GM21825 (cell line): ENCODE data around the gene DENND5A.

Experiments used
- ATAC-seq: cut with Tn5 transposase; IDR thresholded peaks from one replicate; pipeline ENCODE4 v1.9.1; 2021; ENCODE audit warnings: mild to moderate bottlenecking, moderate library complexity; ENCODE audit not compliant: unreplicated experiment

DENND5A gene

DNA sequence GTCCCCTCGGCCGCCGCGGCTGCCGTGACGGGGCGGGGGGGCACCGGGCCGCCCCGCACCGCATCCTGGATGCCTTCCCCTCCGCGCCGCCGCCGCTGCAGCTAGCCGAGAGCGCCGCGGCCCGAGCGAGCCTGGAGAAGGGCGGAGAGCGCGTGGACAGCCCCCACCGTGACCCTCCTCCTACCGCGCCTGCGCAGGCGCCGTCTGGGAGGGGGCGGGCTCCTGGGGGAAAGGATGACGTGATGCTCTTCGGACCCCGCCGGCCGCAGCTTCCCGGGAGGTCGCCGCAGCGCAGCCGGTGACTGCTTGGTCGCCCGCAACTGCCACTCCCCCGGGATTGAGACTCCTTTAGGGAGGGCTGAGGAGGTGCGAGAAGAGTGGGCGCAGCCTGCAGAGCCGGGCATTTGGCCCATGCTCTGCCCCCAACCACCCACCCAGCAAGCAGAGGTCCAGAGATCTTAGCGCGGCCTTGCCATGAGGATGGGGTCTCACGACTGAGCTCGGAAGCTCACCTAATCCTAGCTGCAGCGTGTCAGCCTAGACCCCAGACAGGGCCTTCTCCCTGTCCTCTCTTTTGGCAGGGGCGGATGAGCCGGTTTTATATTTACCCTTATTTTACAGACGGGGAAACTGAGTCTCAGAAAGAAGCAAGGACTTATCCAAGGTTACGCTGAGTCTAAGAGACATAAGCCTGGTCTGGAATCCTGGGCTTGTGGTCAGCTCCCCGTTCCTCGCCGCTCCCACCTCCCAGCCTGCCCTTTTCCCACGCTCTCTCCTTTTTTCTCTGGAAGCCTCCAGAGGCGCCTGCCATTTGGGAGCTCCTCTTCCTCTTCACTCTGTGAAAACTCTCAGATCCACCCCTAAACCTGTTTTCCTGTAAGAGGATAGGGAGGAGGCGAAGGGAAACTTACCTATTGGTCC is at the start of gene DENND5A:
DENND5A (minus strand) TSS at position 140 of the 921 bp plus-strand sequence. CDS start 281 bp downstream, outside the sequence.
- ATAC-seq = peak; percentile 48

GRCh38 chr11:9314291-9315077 is 49.3 kb upstream of the DENND5A start, which contains the start of gene TMEM41B:
TMEM41B (minus strand) TSS chr11:9314593; CDS start chr11:9314441, 152 bp downstream.
- peak; percentile 93 for ATAC-seq

DNA sequence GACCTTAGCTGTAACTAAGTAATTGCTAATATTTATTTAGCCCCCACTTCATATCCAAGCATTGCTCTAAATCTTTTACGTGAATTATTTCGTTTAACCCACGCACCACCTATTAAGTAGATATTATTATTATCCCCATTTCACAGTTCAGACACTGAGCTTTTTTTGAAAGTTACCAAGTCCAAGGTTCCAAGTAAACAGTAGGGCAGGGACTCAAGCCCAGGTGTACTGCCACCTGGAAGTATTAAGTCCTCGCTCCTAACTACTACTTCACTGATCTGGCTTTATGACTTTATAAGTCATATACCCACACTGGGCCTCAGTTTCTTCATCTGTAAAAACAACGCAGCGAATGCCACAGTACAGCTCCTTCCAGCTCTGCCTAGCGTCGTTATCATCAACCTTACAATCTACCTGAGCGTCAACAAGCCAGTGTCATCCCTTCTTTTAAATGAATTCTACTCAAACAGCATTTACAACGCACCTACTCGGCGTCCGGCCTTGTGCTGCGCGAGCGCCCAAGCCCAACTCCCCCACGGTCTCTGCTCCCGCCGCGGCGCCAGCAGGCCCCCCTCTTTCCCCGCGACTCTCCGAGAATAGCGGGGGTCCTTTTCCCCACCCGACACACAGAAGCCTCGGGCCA is 48.6 kb upstream of the DENND5A start:
- ATAC-seq = peak; percentile 13

- no peak for ATAC-seq
These were observed 45.4 kb upstream of the DENND5A start for GRCh38 chr11:9310485-9311090.

DNA sequence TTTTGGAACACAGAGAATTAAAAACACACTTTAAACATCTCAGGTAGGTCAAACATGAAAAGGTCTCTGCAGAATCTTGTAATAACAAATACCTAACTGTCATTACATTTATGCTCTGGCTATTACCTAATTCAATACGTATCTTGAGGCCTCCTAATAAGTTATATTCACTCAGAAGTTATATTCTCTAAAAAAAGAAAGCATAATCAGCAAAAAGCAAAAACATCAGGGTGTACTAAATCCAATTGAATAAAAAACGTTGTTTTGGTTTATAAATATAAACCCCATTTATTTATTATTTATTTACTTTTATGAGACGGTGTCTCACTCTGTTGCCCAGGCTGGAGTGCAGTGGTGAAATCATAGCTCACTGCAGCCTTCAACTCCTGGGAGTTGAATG is 39.0 kb upstream of the DENND5A start:
- ATAC-seq = no peak

DNA sequence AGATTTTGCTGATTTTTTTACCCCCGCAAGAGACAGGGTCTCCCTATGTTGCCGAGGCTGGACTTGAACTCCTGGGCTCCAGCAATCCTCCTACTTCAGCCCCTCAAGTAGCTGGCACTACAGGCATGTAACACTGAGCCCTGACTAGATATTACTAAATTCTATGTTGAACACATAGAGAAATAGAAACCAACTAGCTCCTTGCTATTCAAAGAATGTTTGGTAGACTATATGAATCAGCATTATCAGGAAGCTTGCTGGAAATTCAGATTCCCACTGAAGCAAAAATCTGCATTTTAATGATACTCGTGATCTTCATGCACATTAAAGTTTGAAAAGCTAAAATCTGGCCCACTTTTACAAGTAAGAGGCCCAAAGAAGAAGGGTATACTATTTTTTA is 37.3 kb upstream of the DENND5A start:
- ATAC-seq = no peak

GRCh38 chr11:9301720-9302119 is 36.6 kb upstream of the DENND5A start:
- ATAC-seq = no peak

DNA sequence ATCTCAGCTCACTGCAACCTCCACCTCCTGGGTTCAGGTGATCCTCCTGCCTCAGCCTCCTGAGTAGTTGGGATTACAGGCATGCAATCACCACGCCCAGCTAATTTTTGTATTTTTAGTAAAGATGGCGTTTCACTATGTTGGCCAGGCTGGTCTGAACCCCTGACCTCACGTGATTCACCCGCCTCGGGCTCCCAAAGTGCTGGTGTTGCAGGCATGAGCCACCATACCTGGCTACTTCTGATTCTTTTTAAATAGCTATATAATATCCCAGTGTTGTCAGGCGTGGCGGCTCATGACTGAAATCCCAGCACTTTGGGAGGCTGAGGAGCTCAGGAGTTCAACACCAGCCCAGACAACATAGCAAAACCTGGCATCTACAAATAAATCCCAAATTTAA is 28.5 kb upstream of the DENND5A start:
- no peak for ATAC-seq

DNA sequence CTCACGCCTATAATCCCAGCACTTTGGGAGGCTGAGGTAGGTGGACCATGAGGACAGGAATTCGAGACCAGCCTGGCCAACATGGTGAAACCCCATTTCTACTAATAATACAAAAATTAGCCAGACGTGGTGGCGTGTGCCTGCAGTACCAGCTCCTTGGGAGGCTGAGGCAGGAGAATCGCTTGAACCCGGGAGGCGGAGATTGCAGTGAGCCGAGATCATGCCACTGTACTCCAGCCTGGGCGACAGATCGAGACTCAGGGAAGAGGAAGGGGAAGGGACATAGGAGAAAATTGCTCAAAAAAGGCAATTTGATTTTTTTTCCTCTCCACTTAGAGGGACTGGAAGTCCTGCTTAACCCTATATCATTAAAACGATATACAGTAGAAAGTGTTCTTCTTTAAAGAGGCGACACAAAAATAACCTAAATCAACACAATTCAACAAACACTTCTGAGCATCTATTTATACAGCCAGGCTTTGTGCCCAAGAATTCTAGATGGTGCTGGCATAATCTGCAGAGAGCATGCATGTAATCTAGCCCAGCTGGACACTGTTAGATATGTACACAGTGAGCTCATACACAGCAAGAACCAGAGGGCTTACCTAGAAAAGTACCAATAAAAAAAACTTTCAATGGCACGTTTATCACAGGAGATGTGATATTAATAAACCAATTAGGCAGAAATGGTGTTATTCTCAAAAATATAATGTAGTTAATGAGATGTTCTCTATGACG is 20.9 kb upstream of the DENND5A start:
- no peak for ATAC-seq

- peak; percentile 88 for ATAC-seq
These were observed 15.6 kb upstream of the DENND5A start for GRCh38 chr11:9280655-9281301.

GRCh38 chr11:9277176-9277575 is 12.0 kb upstream of the DENND5A start:
- no peak for ATAC-seq

GRCh38 chr11:9276571-9276970 is 11.4 kb upstream of the DENND5A start:
- no peak for ATAC-seq

DNA sequence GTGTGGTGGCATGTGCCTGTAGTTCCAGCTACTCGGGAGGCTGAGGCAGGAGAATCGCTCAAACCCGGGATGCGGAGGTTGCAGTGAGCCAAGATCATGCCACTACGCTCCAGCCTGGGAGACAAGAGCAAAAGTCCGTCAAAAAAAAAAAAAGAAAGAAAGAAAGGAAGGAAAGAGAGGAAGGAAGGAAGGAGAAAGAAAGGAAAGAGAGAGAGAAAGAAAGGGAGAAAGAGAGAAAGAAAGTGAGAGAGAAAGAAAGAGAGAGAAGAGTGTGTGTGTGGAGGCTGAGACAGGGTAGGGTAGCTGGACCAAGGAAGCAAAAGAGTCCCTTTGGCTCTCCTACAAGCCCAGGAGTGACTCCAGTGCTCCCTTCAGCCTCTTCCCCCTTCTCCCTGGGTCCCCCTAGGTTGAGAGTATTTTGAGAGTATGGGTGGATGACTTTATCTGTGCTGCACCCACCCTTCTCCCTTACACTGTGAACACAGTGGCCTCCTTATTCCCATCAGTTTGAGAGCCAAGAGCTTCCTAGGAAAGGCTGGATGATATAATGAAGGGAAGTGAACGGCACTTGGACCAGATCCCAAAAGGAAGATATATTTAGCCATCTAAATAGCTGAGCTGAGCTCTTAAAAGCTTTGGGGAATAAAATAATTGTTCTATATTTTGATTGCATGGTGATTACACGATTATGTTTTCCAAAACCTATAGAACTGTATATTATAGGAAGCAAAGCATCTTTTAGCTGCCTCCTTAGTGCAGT is 9.5 kb upstream of the DENND5A start:
- no peak for ATAC-seq

GRCh38 chr11:9273376-9274336 is 8.5 kb upstream of the DENND5A start:
- no peak for ATAC-seq

- no peak for ATAC-seq
These were observed 4.4 kb upstream of the DENND5A start for GRCh38 chr11:9269492-9270013.

DNA sequence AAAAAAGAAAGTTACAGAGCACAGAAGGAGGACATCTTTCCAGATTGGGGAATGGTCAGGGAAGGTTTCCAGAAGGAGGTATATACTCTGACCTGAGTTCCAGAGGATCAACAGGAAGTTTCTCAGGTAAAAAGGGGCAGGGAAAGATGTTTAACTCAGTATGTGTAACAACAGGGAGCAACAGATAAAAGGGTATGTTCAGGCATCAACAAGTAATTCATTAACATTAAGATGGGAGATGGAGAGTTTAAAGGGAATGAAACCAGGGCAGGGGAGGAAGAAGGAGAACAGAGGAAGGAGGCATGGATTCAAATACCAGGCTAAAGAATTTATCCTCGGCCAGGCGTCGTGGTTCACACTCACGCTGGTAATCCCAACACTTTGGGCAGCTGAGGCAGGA is 2.5 kb upstream of the DENND5A start:
- no peak for ATAC-seq

DNA sequence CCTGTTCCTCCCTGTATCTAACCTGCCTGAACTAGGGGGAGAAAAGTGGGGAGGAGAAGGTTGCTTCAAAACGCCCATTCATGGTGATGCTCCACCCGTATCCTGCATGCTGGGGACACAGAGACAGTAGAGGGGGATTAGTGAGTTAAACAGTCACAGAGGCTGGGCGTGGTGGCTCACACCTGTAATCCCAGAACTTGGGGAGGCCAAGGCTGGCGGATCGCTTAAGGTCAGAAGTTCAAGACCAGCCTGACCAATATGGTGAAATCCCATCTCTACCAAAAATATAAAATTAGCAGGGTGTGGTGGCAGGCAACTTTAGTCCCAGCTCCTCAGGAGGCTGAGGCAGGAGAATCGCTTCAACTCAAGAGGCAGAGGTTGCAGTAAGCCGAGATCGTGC is 1.8 kb upstream of the DENND5A start:
- ATAC-seq = no peak
